Astrocyte (in vitro differentiated cells and primary cell): ENCODE data around the gene DOC2A. TPM values are rescaled to one million over a fixed set of nuclear protein-coding genes. Genes with fewer than 3 reads are reported as not detected.

Experiments
- DNase-seq: peaks from one replicate; pipeline ENCODE4 v3.0.0-alpha.2; 2010; ENCODE audit warnings: low read depth
- FAIRE-seq: peaks from 2 replicates; lab custom pipeline; 2011; peaks lifted over from hg19 to GRCh38; lab: Jason Lieb, UNC
- H2AFZ ChIP-seq: 2 replicates; pipeline ENCODE4 v1.6.0; 2012; ENCODE audit warnings: low read depth, low read length, inconsistent platforms
- H3K27ac ChIP-seq: 2 replicates; pipeline ENCODE4 v1.5.1; 2011; ENCODE audit warnings: low read depth, low read length, inconsistent platforms
- H3K27me3 ChIP-seq: 2 replicates; pipeline ENCODE4 v1.6.0; 2011; ENCODE audit warnings: low read length, inconsistent platforms; ENCODE audit not compliant: insufficient read depth
- H3K36me3 ChIP-seq: 2 replicates; pipeline ENCODE4 v1.5.1; 2011; ENCODE audit warnings: low read length, inconsistent platforms; ENCODE audit not compliant: insufficient read depth
- H3K4me1 ChIP-seq: 2 replicates; pipeline ENCODE4 v1.5.1; 2011; ENCODE audit warnings: low read length, inconsistent platforms; ENCODE audit not compliant: insufficient read depth
- H3K4me2 ChIP-seq: 2 replicates; pipeline ENCODE4 v1.6.0; 2012; ENCODE audit warnings: low read length, inconsistent platforms
- H3K4me3 ChIP-seq: 2 replicates; pipeline ENCODE4 v1.5.1; 2011; ENCODE audit warnings: low read depth, mild to moderate bottlenecking, low read length, inconsistent platforms; ENCODE audit not compliant: insufficient read depth
- H3K79me2 ChIP-seq: 2 replicates; pipeline ENCODE4 v1.6.0; 2012; ENCODE audit warnings: mild to moderate bottlenecking, low read length, inconsistent platforms; ENCODE audit not compliant: insufficient read depth
- H3K9ac ChIP-seq: 2 replicates; pipeline ENCODE4 v1.6.0; 2012; ENCODE audit warnings: mild to moderate bottlenecking, low read length, inconsistent platforms
- H3K9me3 ChIP-seq: 2 replicates; pipeline ENCODE4 v1.5.1; 2012; ENCODE audit warnings: low read depth, mild to moderate bottlenecking, low read length, inconsistent platforms; ENCODE audit not compliant: insufficient read depth
- H4K20me1 ChIP-seq: 2 replicates; pipeline ENCODE4 v1.6.0; 2012; ENCODE audit warnings: low read length, inconsistent platforms; ENCODE audit not compliant: insufficient read depth
- H3K27ac Mint-ChIP-seq: one replicate; pipeline ENCODE4 v1.8.0; 2021; ENCODE audit warnings: mild to moderate bottlenecking, mixed read lengths; ENCODE audit not compliant: unreplicated experiment
- H3K27me3 Mint-ChIP-seq: one replicate; pipeline ENCODE4 v1.8.0; 2021; ENCODE audit warnings: low read depth, mixed read lengths; ENCODE audit not compliant: unreplicated experiment
- H3K36me3 Mint-ChIP-seq: one replicate; pipeline ENCODE4 v1.8.0; 2021; ENCODE audit warnings: low read depth, mixed read lengths; ENCODE audit not compliant: unreplicated experiment
- H3K4me1 Mint-ChIP-seq: one replicate; pipeline ENCODE4 v1.8.0; 2021; ENCODE audit warnings: low read depth, mixed read lengths; ENCODE audit not compliant: unreplicated experiment
- H3K4me3 Mint-ChIP-seq: one replicate; pipeline ENCODE4 v1.8.0; 2021; ENCODE audit warnings: mild to moderate bottlenecking, moderate library complexity, mixed read lengths; ENCODE audit not compliant: unreplicated experiment
- H3K9me3 Mint-ChIP-seq: one replicate; pipeline ENCODE4 v1.8.0; 2021; ENCODE audit warnings: mild to moderate bottlenecking, mixed read lengths; ENCODE audit not compliant: unreplicated experiment
- EZH2 ChIP-seq: IDR thresholded peaks from 2 replicates; pipeline ENCODE4 v1.6.1; 2012; ENCODE audit warnings: mild to moderate bottlenecking, low read length, inconsistent platforms; ENCODE audit not compliant: insufficient read depth
- total RNA-seq: library from RNA; stranded (reverse); gene quantifications from 2 replicates; pipeline ENCODE4 v1.2.1, GENCODE V29; 2021
- TF ChIP-seq, protein P1 (sequence below): IDR thresholded peaks from 2 replicates; pipeline ENCODE4 v1.5.1; 2011; ENCODE audit warnings: low read depth, mild to moderate bottlenecking, inconsistent platforms, low read length, moderate library complexity; ENCODE audit not compliant: insufficient read depth

DOC2A gene
- total RNA-seq, 1 donor from 2014 or later = 0.89 TPM

DNA sequence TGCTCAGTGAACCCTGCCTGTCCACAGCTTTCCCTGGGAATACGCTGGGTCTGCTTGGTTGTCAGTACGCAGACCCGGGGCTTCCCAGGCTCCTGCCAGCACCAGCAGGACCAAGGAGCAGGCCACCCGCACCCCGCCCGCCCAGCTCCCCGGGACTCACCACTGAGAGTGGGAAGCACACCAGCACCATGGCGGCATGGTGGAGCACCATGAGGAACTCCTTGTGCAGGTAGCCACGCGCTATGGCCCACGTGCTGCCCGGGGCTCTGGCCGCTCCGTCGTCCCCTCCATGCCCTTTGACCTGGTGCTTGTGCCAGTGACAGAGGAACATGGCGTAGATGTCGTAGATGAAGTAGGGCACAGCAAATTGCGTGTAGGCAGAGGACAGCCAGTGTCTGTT, 15.6 kb upstream of the DOC2A start:
- Histone ChIP-seq H3K9ac (no peak overlapping the region), H4K20me1 (peaks cover 4% of the 10 kb centered on the region), H3K4me3 (no peak overlapping the region), H3K9me3 (no peaks in the 10 kb centered on the region), H3K27me3 (peaks cover 25% of the 10 kb centered on the region), H3K27ac (no peak overlapping the region), H3K79me2 (no peaks in the 10 kb centered on the region), H2AFZ (no peak overlapping the region), H3K36me3 (no peaks in the 10 kb centered on the region), H3K4me1 (peaks cover 5% of the 10 kb centered on the region), H3K4me2 (no peak overlapping the region)
- H3K4me3 Mint-ChIP-seq = no peak overlapping the region
- no peak overlapping the region for H3K27ac Mint-ChIP-seq
- no peak for DNase-seq
- H3K9me3 Mint-ChIP-seq = peaks cover 3% of the 10 kb centered on the region
- no peak for FAIRE-seq
- TF ChIP-seq, protein P1, sequence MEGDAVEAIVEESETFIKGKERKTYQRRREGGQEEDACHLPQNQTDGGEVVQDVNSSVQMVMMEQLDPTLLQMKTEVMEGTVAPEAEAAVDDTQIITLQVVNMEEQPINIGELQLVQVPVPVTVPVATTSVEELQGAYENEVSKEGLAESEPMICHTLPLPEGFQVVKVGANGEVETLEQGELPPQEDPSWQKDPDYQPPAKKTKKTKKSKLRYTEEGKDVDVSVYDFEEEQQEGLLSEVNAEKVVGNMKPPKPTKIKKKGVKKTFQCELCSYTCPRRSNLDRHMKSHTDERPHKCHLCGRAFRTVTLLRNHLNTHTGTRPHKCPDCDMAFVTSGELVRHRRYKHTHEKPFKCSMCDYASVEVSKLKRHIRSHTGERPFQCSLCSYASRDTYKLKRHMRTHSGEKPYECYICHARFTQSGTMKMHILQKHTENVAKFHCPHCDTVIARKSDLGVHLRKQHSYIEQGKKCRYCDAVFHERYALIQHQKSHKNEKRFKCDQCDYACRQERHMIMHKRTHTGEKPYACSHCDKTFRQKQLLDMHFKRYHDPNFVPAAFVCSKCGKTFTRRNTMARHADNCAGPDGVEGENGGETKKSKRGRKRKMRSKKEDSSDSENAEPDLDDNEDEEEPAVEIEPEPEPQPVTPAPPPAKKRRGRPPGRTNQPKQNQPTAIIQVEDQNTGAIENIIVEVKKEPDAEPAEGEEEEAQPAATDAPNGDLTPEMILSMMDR = no peak
- no peak for TF ChIP-seq EZH2
- H3K4me1 Mint-ChIP-seq = no peaks in the 10 kb centered on the region
- H3K27me3 Mint-ChIP-seq = peaks cover 45% of the 10 kb centered on the region
- no peaks in the 10 kb centered on the region for H3K36me3 Mint-ChIP-seq

DNA sequence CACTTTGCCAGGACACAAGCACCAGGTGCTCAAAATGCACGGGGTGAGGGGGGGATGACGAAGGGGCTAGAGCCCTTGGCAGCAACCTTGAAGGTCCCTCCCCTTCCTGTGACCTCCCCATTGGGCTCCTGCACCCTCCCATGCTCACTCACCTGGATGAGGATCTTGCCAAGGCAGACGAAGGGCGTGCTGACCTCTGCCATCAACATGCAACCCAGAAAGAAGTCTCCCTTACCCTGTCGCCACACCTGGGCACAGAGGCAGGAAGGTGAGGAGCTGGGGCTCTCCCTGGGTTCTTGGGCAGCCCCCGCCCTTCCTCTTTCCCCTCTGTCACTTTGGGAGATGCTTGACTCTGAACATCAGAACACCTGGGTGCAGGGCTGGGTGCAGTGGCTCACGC, 14.7 kb upstream of the DOC2A start:
- H3K4me3 Mint-ChIP-seq = no peak overlapping the region
- Histone ChIP-seq H3K27ac (no peak overlapping the region), H3K4me1 (no peaks in the 10 kb centered on the region), H3K4me2 (no peak overlapping the region), H4K20me1 (peaks cover 3% of the 10 kb centered on the region), H3K79me2 (no peaks in the 10 kb centered on the region), H3K4me3 (no peak overlapping the region), H3K27me3 (peaks cover 23% of the 10 kb centered on the region), H3K9ac (no peak overlapping the region), H3K36me3 (no peaks in the 10 kb centered on the region), H2AFZ (no peak overlapping the region), H3K9me3 (no peaks in the 10 kb centered on the region)
- DNase-seq = no peak
- no peak overlapping the region for H3K27ac Mint-ChIP-seq
- TF ChIP-seq, protein P1 = no peak
- no peak for TF ChIP-seq EZH2
- peaks cover 3% of the 10 kb centered on the region for H3K9me3 Mint-ChIP-seq
- H3K27me3 Mint-ChIP-seq = peaks cover 48% of the 10 kb centered on the region
- no peaks in the 10 kb centered on the region for H3K4me1 Mint-ChIP-seq
- FAIRE-seq = no peak
- no peaks in the 10 kb centered on the region for H3K36me3 Mint-ChIP-seq

- no peaks in the 10 kb centered on the region for H3K4me1 ChIP-seq
- no peak overlapping the region for H3K4me3 ChIP-seq
- no peaks in the 10 kb centered on the region for H3K9me3 ChIP-seq
- H3K27ac ChIP-seq = no peak overlapping the region
- Mint-ChIP-seq H3K9me3 (peaks cover 3% of the 10 kb centered on the region), H3K4me3 (no peak overlapping the region), H3K27me3 (peaks cover 48% of the 10 kb centered on the region), H3K27ac (no peak overlapping the region), H3K36me3 (no peaks in the 10 kb centered on the region), H3K4me1 (no peaks in the 10 kb centered on the region)
- H3K4me2 ChIP-seq = no peak overlapping the region
- no peak overlapping the region for H3K9ac ChIP-seq
- H3K36me3 ChIP-seq = no peaks in the 10 kb centered on the region
- no peak overlapping the region for H2AFZ ChIP-seq
- no peaks in the 10 kb centered on the region for H3K79me2 ChIP-seq
- H3K27me3 ChIP-seq = peaks cover 20% of the 10 kb centered on the region
- TF ChIP-seq, protein P1 = no peak
- TF ChIP-seq EZH2 = no peak
- H4K20me1 ChIP-seq = peaks cover 3% of the 10 kb centered on the region
- DNase-seq (no peak), FAIRE-seq (no peak)
These were observed 14.3 kb upstream of the DOC2A start for GRCh38 chr16:30025156-30025555.
